Hematopoietic multipotent progenitor cell treated with erythropoietin and hydrocortisone succinate and interleukin-3 and kit ligand, for 6 days (in vitro differentiated cells): Measurements from ENCODE around the gene COMTD1.
"Not testable (repeated sequence)": the region's sequence is repeated elsewhere in the genome, so short reads cannot be mapped to it uniquely, and the experiment has no call there.

Source experiments
- DNase-seq: peaks from one replicate; pipeline ENCODE4 v3.0.0-alpha.2; 2015

COMTD1 gene

DNA sequence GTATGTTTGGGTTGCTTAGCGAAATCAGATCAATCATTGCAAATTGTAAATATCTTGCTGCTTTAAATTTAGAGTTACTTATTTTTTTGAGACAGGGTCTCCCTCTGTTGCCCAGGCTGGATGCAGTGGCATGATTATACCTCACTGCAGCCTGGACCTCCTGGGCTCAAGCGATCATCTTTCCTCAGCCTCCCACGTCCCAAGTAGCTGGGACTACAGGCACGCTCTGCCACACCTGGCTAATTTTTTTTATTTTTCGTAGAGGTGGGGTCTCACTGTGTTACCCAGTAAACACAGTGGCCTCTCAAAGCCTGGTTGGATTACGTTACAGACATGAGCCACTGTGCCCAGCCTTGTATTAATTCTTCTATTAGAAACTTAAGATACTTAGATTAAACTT lies 23.4 kb downstream of the COMTD1 start:
- DNase-seq = no peak

DNA sequence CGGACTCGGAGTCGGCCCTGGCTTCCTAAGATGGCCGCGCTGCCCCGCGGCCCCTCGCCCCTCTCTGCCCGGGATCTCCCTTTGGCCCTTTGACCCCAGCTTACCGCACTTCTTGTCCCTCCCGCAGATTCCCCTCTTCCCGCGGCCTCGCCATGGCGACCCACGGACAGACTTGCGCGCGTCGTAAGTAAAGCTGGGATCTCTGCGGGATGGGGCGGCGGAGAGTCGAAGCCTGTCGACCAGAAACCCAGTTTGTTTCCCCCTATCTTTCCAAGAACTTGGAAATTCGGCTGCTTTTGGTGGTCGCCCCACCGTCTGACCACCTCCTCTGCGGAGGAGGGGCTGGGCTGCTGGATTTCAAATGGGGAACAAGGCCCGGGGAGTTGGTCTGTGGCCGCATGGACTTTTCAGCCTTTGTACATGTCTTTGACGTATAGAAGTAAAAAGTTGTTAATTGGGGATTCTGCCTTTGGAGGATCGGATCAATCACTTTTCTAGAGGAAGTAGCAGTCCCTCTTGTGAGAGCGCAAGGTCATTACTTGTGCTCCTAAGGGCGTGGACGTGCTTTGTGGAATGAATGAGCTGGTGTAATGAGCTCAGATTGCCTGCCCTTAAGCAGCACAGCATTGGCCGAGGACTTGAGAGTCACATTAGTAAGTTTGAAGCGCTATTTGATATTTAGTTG lies 24.6 kb downstream of the COMTD1 start:
- peak; percentile 79 for DNase-seq

DNA sequence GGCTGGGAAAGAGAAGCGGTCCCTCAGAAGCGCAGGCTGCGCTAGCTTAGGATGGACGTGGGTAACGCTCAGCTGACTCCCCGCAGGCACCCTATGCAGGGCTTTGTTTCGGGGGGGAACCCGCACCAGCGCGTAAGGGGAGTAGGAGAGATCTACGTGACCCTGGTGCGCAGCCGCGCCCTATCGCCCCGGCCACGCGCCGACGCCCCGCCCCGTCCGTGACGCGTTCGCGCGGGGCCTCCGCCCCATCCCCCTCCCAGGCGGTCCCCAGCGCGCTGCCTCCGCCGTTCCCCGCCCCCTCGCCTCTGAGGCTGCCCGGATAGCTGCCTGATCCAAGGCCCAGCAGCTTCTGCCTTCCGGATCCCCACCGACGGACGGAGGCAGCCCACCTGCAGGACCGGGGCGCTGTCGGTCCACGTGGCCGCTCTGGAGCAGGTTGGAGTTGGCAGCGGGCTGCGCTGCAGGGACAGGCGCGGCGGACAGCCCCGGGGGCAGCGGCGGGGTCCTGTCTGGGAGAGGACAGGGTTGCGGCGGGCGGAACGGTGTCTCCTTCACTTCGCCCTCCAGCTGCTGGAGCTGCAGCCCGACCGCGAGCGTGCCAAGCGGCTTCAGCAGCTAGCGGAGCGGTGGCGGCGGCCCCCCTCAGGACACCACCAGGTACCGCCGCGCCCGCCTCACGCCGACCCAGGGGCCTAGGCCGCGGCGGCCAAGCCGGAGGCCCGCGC lies 25.3 kb downstream of the COMTD1 start, which contains the start of gene VDAC2:
TSS of gene VDAC2 (plus strand) at position 515 of the 725 bp plus-strand sequence. CDS start 363 bp downstream, outside the sequence.
- DNase-seq = peak; percentile 94

DNA sequence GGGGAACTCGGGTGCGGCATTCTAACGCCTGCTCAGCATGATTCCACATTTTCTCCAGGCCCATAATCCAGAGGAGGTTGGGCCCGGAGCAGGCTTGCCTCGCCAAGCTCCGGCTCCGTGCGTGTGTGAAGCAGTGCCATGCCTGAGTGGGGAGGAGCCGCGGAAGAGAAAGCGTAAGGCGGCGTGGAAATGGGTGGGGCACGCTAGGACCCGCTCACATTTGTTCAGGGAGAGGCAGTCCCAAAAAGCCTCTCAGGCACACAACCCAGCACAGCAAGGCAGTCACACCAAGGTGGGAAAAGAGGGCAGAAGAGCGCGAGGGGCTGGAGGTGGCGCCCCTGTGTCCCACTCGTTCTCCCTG lies 25.9 kb downstream of the COMTD1 start:
- peak; percentile 82 for DNase-seq

DNA sequence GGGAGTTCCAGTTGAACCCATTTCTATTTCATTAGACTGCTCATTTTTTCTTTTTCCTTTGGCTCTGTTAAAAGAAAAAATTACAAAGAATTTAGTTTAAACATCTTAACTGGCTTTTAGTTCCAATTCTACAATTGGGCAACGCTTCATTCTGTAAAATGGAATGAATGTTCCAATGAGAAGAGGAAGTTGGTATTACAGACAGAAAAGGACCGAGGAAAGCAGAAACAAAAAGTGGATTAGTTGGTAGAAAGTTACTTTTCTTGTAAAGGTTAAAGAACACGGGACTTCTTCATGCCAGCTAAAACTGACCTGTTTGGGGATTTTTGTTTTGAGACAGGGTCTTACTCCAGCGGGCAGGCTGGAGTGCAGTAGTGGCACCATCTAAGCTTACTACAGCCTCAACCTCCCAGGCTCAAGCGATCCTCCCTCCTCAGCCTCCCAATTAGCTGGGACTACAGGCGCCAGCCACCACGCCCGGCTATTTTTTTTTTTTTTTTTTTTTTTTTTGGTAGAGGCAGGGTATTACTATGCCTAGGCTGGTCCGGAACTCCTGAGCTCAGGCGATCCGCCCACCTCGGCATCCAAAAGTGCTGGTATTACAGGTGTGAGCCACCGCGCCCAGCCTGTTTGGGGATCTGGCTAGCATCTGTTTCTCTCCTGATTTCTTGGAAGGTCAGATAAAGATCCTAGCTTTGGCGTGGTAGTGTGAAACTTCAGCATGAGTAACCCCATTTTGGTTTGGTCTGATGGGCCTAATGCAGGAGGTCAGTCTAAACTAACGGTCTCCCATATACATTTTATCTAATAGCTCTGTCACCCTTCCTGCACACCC lies 26.5 kb downstream of the COMTD1 start:
- DNase-seq = no peak

DNA sequence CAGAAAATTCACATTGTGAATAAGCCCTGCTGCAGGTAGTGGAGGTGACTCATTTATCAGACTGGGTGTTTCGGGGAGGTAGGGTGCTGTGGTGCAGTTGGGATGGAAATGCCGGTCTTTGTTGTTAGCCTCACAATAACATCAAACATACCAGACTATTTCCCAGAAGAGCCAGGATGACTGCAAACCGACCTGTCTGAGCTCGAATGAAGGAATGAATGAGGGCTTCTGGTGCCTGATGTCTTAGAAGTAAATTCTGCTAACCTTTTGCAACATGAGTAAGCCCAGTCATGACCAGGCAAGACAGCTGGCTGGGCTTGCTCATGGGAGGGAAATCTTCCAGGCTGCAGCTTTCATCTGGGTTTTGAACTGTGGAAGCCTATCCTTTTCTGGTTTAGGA lies 27.6 kb downstream of the COMTD1 start:
- no peak for DNase-seq

DNA sequence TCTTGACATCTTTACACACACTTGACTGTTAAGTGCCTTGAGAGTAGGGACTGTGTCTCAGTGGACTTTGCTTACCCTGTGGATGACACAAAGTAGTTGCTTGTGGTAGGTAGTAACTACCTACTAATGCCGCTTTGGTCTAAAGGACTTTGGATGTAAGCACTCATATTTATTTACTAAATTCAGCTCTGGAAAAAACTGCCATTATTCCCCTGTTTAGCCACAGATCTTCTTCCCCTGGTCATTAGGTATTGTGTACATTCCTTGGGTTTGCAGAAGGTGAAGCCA lies 28.0 kb downstream of the COMTD1 start:
- DNase-seq = no peak

DNA sequence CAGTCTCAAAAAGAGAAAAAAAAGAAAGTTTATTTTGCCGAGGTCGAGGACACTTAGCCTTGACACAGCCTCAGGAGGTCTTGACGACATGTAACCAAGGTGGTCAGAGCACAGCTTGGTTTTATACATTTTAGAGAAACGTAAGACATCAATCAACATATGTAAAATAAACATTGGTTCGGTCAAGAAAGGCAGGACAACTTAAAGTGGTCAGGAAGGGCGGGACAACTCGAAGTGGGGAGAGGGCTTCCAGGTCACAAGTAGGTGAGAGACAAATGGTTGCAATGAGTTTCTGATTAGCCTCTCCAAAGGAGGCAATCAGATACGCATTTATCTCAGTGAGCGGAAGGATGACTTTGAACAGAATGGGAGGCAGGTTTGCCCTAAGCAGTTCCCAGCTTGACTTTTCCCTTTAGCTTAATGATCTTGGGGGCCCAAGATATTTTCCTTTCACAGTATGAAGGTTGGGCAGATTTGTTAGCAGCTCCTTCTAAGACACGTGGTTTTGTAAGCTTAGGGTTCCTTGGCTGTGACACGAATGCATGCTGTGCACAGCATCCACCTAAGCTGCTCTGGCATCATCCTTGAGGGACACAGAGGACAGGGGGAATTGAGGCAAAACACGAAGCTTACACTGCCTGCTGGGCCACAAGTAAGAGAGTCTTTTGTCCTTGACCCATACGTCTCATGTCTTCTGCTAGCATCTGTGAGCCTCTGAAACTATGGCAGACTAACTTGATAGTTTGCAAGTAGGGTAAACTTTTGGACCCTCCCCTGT lies 28.5 kb downstream of the COMTD1 start:
- DNase-seq = no peak

DNA sequence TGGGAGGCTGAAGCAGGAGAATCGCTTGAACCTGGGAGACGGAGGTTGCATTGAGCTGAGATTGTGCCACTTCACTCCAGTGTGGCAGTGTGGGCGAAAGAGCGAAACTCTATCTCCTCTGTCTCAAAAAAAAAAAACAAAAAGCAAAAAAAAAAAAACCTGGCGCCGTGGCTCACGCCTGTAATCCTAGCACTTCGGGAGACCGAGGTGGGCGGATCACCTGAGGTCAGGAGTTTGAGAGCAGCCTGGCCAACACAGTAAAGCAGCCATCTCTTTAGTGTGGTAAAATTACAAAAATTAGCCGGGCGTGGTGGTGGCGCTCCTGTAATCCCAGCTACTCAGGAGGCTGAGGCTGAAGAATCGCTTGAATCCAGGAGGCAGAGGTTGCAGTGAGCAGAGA lies 29.1 kb downstream of the COMTD1 start:
- not testable (repeated sequence) for DNase-seq

DNA sequence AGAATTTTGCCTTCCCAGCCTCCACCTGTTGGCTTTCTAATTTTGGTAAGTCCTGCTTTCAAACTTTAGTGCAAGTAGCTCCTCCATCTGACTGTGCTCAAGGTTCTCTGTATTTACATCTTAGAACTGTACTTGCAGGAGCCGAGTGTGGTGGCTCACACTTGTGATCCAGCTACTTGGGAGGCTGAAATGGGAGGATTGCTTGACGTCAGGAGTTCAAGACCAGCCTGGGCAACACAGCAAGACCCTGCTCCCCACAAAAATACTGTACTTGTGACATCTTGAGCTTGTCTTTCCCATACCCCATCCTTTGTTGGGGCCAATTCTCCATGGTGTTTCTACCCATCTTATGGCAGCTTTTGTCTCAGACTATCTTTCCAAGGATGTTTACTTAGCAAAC lies 29.8 kb downstream of the COMTD1 start:
- DNase-seq = no peak

DNA sequence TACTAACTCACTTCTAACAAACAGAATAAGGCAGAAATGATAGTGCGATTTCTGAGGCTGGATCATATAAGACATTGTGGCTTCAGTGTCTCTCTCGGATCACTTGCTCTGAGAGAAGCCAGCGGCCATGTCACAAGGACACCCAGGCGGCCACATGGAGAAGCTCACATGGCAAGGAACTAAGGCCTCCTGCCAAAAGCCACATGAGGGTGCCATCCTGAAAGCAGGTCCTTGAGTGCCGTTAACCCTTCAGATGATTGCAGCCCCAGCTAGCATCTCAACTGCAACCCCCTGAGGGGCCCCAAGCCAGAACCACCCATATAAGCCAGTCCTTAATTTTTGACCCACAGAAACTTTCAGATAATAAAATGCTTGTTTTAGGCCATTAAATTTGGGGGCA lies 32.0 kb downstream of the COMTD1 start:
- DNase-seq = no peak

DNA sequence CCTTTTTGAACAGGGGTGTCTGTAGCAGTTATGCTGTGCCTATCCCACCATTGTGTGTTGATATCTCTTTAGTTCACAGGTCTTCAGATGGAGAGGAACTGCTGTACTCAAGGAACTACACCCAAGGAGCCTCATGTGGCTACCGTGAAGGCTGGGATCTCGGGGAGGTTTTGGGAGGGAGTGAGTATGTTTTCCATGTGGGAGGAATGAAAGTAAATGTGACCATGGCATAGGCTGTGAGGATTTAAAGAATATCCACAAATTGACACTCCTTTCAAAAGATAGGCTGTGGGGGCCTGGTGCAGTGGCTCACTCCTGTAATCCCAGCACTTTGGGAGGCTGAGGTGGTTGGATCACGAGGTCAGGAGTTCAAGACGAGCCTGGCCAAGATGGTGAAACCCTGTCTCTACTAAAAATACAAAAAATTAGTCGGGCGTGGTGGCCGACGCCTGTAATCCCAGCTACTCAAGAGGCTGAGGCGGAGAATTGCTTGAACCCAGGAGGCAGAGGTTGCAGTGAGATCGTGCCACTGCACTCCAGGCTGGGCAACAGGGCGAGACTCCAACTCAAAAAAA lies 32.6 kb downstream of the COMTD1 start:
- not testable (repeated sequence) for DNase-seq

DNA sequence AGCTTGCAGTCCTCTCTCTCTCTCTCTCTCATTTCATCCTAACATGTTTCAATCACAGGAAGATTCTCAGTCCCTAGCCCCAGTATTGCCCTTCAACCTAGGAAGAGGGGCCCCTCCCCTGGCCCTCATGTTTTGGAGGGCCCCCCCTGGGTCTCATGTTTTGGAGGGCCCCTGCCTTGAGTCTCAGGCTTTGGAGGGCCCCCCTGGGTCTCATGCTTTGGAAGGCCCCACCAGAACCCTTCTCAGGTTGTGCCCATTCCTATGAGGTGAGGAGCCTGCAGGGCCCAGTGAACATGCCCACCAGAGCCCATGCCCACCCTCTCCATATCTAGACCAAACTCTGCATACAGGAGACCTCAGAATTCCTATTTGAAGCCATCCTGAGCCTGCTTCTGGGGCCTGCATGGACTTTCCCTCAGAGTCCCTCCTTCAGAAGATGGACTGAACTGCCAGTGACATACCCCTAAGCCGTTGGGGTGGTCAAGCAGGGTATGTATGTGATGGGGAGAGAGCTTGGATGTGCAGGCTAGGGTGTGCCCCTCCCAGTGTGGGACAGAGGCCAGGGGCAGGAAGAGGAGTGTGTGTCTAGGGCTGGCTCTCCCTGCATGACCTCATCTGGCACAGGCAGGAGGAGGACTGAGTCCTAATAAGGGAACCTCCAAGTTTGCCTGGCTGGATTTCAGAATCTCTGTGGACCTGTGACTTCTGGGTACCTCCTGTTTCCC lies 33.3 kb downstream of the COMTD1 start:
- DNase-seq = no peak

DNA sequence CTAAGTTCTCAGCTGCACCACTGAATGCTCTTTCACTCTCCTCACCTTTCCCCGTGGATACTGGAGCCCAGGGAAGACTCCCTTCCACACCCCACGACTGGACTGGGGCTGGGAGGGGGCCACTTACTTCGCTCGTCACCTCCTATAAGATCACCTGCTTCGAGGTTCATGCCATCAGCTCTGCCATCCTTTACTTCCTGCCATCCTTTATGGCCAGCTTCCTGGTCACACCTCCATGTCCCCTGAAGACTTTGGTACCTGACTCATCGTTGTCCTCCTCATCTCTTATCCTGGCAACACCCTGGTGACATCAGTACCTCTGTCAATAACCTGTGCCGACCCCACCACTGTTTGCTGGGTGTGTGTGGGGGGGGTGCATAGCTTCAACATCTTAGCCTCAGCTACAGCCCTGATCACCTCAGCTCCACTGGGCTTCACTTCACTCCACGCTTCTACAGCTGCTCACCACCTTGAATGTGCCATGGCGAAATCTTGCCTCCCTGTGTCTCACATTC lies 33.9 kb downstream of the COMTD1 start:
- no peak for DNase-seq

DNA sequence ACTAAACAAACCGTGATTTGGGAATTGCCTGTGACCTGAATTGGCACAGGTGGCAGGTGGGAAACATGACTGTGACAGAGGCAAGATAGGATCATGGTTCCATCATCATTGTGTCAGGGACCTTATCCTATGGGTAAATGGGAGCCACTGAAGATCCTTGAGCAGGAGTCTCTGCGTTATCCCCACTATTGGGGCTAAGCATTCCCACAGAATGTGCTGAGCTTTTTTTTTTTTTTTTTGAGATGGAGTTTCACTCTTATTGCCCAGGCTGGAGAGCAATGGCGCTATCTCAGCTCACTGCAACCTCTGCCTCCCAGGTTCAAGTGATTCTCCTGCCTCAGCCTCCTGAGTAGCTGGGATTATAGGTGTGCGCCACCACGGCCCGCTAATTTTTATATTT lies 35.8 kb downstream of the COMTD1 start:
- not testable (repeated sequence) for DNase-seq

DNA sequence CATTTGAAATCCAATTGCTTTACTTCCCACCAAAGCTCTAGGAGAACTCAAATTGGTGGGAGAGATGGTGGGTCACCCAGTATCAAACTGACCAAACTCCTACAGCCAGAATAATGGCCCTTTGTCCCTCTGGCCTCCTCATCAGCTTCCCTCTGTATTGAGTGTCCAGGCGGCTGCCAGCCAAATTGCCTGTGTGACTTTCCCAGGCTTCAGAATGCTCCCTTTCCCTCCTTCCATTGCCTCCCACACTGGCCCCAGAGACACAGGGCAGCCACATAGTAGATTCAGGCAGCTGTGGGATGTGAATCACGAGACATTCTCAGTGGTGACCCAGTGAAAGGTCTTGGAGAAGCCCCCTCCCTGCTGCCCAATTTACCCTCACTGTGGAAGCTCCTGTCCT lies 37.9 kb downstream of the COMTD1 start:
- DNase-seq = no peak

DNA sequence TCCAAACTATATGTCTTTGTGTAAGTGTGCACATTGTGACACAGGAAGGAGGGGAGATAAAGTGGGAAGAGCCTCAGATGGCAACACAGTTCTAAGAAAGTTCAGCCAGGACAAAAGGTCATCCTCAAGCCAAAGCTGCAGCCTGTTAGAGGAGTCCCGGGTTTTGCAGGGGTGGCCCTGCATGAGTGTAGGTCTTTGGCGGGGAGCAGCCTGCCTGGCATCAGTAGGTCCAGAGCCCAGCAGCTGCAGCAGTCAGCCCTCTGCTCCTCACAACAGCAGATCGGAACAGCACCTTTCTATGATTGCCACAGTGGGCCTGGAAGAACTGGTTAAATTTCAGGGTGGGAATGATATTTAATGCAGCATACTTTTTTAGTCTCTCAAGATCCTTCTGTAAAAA lies 38.7 kb downstream of the COMTD1 start:
- DNase-seq = no peak

DNA sequence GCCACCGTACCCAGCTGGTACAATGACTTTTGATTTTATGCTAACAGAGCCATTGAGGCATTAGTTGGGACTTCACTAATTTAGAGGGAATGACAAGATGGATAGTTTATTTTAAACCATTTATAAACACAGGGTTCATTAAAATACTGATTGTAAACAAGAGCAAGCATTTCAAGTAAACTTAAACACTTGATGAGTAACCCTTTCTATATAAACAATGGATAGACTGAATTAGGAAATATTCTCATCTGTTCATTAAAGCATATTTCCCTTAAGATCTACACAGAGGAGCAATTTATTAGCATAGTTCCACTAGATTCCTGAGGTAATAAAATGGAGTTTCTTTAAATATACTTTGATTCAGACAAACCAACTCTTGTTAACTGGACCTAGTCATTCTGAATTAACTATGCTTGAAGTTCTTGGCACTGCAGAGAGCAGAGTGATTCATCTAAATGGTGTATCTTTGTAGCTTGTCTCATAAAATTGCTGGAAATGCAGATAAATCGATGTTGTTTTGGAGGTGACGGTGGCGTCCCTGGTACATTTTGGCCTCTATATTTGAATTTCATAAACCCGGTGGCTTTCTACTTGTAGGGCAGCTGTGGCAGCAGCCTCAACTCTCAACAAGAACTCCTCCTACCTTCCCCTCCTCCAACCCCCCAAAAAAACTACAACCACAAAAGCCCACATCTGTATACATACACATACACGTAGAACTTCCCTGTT lies 40.6 kb downstream of the COMTD1 start:
- DNase-seq = no peak

DNA sequence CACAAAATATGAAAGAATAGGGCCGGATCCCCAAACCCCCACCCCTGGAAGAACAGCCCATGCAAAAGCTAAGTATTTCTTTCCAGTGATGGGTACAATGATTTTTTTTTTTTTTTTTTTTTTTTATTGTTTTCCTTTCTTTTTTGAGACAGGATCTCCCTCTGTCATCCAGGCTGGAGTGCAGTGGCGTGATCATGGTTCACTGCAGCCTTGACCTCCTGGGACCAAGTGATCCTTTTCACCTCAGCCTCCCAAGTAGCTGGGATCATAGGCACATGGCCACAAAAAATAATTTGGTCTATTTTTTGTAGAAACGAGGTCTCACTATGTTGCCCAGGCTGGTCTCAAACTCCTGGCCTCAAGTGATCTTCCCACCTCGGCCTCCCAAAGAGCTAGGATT lies 41.1 kb downstream of the COMTD1 start:
- DNase-seq = not testable (repeated sequence)

DNA sequence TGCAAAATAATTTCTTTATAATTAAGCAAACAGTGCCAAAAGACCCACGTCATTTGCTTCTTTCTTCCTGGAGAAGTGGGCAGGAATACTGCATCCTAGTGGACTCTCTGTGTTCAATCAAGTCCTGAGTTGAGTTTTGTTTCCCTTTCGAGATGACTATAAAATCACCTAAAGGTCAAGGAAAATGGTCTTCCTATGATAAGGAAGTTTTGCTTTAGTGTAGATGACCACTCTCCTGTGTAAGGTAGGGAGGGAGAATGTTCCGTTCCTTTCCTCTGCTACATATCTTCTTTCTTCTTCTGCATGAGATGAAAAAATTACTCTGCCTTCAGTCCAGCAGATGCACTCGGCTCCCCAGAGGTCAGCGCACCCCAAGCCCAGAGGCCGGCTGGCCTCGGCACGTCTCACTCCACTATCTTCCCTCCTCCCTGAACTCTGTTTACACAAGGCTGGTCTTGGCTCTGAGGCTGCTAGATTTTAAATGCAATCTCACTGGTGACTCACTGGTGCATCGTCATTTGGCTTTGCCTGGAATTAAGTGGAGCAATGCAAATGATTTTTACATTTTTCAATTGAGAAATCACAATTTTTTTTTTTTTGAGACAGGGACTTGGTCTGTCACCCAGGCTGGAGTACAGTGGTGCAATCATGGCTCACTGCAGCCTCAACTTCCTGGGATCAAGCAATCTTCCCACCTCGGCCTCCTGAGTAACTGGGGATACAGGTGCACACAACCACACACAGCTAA lies 43.8 kb downstream of the COMTD1 start:
- DNase-seq = no peak
